HepG2 (cell line): ENCODE measurements around the gene ARHGAP9. TPM values are rescaled to one million over a fixed set of nuclear protein-coding genes. Genes with fewer than 3 reads are reported as not detected.

Source experiments
- ARID2 ChIP-seq: sonication (generic); formaldehyde crosslinking; IDR thresholded peaks from 2 replicates; pipeline ENCODE4 v1.8.1; 2022; ENCODE audit warnings: mild to moderate bottlenecking, missing genetic modification reagents, borderline replicate concordance
- ATF1 ChIP-seq: IDR thresholded peaks from 2 replicates; pipeline ENCODE4 v1.6.1; 2016; ENCODE audit warnings: mild to moderate bottlenecking, control low read depth
- ATF6 ChIP-seq: sonication (generic); formaldehyde crosslinking; conservative IDR thresholded peaks from 2 replicates; pipeline ENCODE4 v1.4.0; 2020; ENCODE audit warnings: missing genetic modification reagents
- GATAD1 ChIP-seq: IDR thresholded peaks from 2 replicates; pipeline ENCODE4 v1.6.1; 2016; ENCODE audit warnings: missing genetic modification reagents, missing compliant biosample characterization
- HCFC1 ChIP-seq: fragments of 150-350 bp; IDR thresholded peaks from 2 replicates; pipeline ENCODE4 v1.6.1; 2014; ENCODE audit warnings: low read depth, low read length
- HOMEZ ChIP-seq: IDR thresholded peaks from 2 replicates; pipeline ENCODE4 v1.6.1; 2016; ENCODE audit warnings: low read depth
- MBD4 ChIP-seq: IDR thresholded peaks from 2 replicates; pipeline ENCODE4 v1.6.1; 2012; ENCODE audit warnings: low read length, inconsistent platforms, borderline replicate concordance
- MBNL3 ChIP-seq: fragments of 250-450 bp; sonication (Bioruptor Pico); conservative IDR thresholded peaks from 2 replicates; pipeline ENCODE4 v1.8.0; 2022; ENCODE audit warnings: mild to moderate bottlenecking, inconsistent platforms
- MED1 ChIP-seq: sonication (generic); formaldehyde crosslinking; IDR thresholded peaks from 2 replicates; pipeline ENCODE4 v1.4.0; 2020; ENCODE audit warnings: missing genetic modification reagents
- MXI1 ChIP-seq: IDR thresholded peaks from 3 replicates; pipeline ENCODE4 v1.6.1; 2012; ENCODE audit warnings: low read depth, low read length, inconsistent platforms, borderline replicate concordance
- NRL ChIP-seq: sonication (generic); formaldehyde crosslinking; IDR thresholded peaks from 2 replicates; pipeline ENCODE4 v1.5.0; 2020; ENCODE audit warnings: missing genetic modification reagents, mild to moderate bottlenecking, moderate library complexity, borderline replicate concordance
- POLR2G ChIP-seq: fragments of 200-400 bp; formaldehyde crosslinking; IDR thresholded peaks from 2 replicates; pipeline ENCODE4 v1.6.1; 2018; ENCODE audit warnings: mild to moderate bottlenecking, low read depth, low read length, moderate library complexity
- RBM22 ChIP-seq: fragments of 200-400 bp; formaldehyde crosslinking; optimal IDR thresholded peaks from 2 replicates; pipeline ENCODE3; 2017; ENCODE audit warnings: mild to moderate bottlenecking, low read length, moderate library complexity
- RXRB ChIP-seq: IDR thresholded peaks from 2 replicates; pipeline ENCODE4 v1.6.1; 2016; ENCODE audit warnings: borderline replicate concordance, missing genetic modification reagents, missing compliant biosample characterization
- ZNF678 ChIP-seq: sonication (generic); formaldehyde crosslinking; IDR thresholded peaks from 2 replicates; pipeline ENCODE4 v1.4.0; 2020; ENCODE audit warnings: mild to moderate bottlenecking, missing genetic modification reagents
- polyA plus RNA-seq, 8 experiments: library from polyadenylated mRNA; depleted of rRNA in 3 of 8; stranded (reverse) in 7 of 8; unstranded in 1 of 8; fragments of >200 nt; fragmentation: Illumina TruSeq in 4 of 8; extraction: Trizol in 4 of 8; gene quantifications; 2 replicates each; pipeline versions ENCODE4 v1.2.1 to v1.2.3, GENCODE V29; 2011 to 2016; ENCODE audit warnings: low read depth in 4 of 8, missing spikeins in 1 of 8, mixed read lengths in 1 of 8; ENCODE audit not compliant: insufficient read depth in 1 of 8
- total RNA-seq, 5 experiments: library from RNA; depleted of rRNA; stranded (reverse); fragments of >200 nt; fragmentation: Illumina TruSeq; extraction: Trizol; gene quantifications; 2 replicates each; pipeline ENCODE4 v1.2.3, GENCODE V29; 2016; ENCODE audit warnings: low read depth in 1 of 5
- TF ChIP-seq, protein P1 (sequence below): sonication (generic); formaldehyde crosslinking; IDR thresholded peaks from 2 replicates; pipeline ENCODE4 v1.4.0; 2020; ENCODE audit warnings: missing genetic modification reagents

ARHGAP9 gene
- total and polyA plus RNA-seq, 2 of the 13 experiments (the other 11 are each of a cell fraction or from before 2014, with no cell fraction given): 0.18 to 1.2 TPM

GRCh38 chr12:57520053-57520818, 40.6 kb upstream of the ARHGAP9 start, which contains the start of gene DDIT3 (continued):
- TF ChIP-seq, protein P1, sequence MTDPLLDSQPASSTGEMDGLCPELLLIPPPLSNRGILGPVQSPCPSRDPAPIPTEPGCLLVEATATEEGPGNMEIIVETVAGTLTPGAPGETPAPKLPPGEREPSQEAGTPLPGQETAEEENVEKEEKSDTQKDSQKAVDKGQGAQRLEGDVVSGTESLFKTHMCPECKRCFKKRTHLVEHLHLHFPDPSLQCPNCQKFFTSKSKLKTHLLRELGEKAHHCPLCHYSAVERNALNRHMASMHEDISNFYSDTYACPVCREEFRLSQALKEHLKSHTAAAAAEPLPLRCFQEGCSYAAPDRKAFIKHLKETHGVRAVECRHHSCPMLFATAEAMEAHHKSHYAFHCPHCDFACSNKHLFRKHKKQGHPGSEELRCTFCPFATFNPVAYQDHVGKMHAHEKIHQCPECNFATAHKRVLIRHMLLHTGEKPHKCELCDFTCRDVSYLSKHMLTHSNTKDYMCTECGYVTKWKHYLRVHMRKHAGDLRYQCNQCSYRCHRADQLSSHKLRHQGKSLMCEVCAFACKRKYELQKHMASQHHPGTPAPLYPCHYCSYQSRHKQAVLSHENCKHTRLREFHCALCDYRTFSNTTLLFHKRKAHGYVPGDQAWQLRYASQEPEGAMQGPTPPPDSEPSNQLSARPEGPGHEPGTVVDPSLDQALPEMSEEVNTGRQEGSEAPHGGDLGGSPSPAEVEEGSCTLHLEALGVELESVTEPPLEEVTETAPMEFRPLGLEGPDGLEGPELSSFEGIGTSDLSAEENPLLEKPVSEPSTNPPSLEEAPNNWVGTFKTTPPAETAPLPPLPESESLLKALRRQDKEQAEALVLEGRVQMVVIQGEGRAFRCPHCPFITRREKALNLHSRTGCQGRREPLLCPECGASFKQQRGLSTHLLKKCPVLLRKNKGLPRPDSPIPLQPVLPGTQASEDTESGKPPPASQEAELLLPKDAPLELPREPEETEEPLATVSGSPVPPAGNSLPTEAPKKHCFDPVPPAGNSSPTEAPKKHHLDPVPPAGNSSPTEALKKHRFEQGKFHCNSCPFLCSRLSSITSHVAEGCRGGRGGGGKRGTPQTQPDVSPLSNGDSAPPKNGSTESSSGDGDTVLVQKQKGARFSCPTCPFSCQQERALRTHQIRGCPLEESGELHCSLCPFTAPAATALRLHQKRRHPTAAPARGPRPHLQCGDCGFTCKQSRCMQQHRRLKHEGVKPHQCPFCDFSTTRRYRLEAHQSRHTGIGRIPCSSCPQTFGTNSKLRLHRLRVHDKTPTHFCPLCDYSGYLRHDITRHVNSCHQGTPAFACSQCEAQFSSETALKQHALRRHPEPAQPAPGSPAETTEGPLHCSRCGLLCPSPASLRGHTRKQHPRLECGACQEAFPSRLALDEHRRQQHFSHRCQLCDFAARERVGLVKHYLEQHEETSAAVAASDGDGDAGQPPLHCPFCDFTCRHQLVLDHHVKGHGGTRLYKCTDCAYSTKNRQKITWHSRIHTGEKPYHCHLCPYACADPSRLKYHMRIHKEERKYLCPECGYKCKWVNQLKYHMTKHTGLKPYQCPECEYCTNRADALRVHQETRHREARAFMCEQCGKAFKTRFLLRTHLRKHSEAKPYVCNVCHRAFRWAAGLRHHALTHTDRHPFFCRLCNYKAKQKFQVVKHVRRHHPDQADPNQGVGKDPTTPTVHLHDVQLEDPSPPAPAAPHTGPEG: peak; percentile 58; the same call in 1 of the 2 replicates
- no peak for TF ChIP-seq MBNL3 (CRISPR knock-in tag)
- TF ChIP-seq GATAD1 (CRISPR knock-in tag): no peak
- TF ChIP-seq MBD4: no peak
- peak; percentile 14; the same call in 1 of the 2 replicates for TF ChIP-seq HOMEZ
- TF ChIP-seq RXRB (CRISPR knock-in tag): peak; percentile 73; the same call in 1 of the 2 replicates
- TF ChIP-seq ATF6 (CRISPR knock-in tag): peak; percentile 42; the same call in 1 of the 2 replicates
- TF ChIP-seq NRL (CRISPR knock-in tag): peak; percentile 65; the same call in 1 of the 2 replicates
- TF ChIP-seq ARID2 (CRISPR knock-in tag): no peak
- TF ChIP-seq HCFC1: no peak; the same call in 1 of the 2 replicates
- peak; percentile 100 for TF ChIP-seq POLR2G
- TF ChIP-seq RBM22: peak; percentile 82
- TF ChIP-seq ZNF678 (CRISPR knock-in tag): 0 out of 2 replicates have a peak, but pooled peaks have one; percentile 81
- peak; percentile 55; the same call in 1 of the 3 replicates for TF ChIP-seq MXI1
- TF ChIP-seq MED1 (CRISPR knock-in tag): peak; percentile 62; the same call in 1 of the 2 replicates
- TF ChIP-seq ATF1 (CRISPR knock-in tag): peak; percentile 71
